K562 (cell line): Measurements from ENCODE around the gene SPATS2L.

ENCODE experiments used
- ATF7 ChIP-seq: fragments of 450-650 bp; IDR thresholded peaks from 2 replicates; pipeline ENCODE4 v1.7.1; 2014; ENCODE audit warnings: mild to moderate bottlenecking, moderate library complexity
- EZH2 ChIP-seq: IDR thresholded peaks from 2 replicates; pipeline ENCODE4 v1.6.1; 2012; ENCODE audit warnings: low read depth, mild to moderate bottlenecking, inconsistent platforms, low read length, borderline replicate concordance
- NFRKB ChIP-seq: fragments of 450-650 bp; IDR thresholded peaks from 2 replicates; pipeline ENCODE4 v1.6.1; 2016; ENCODE audit warnings: low read depth
- POLR2A ChIP-seq: fragments of 450-650 bp; conservative IDR thresholded peaks from 2 replicates; pipeline ENCODE4 v1.6.1; 2016
- POLR2AphosphoS5 ChIP-seq: IDR thresholded peaks from 2 replicates; pipeline ENCODE4 v1.6.1; 2011; ENCODE audit warnings: mild to moderate bottlenecking, low read depth, low read length, moderate library complexity; ENCODE audit not compliant: control insufficient read depth, insufficient read depth
- SREBF2 ChIP-seq: sonication (generic); formaldehyde crosslinking; IDR thresholded peaks from 2 replicates; pipeline ENCODE4 v1.4.0; 2020; ENCODE audit warnings: mild to moderate bottlenecking, missing genetic modification reagents
- ZBTB7A ChIP-seq: IDR thresholded peaks from 2 replicates; pipeline ENCODE4 v1.6.1; 2011; ENCODE audit warnings: low read depth, mild to moderate bottlenecking, low read length, moderate library complexity, borderline replicate concordance; ENCODE audit not compliant: control insufficient read depth
- TF ChIP-seq, protein P1 (sequence below), 3 experiments: IDR thresholded peaks in 2 of 3; conservative IDR thresholded peaks in 1 of 3; 2 replicates each; pipeline ENCODE4 v1.5.1; 2011 to 2012; ENCODE audit warnings: low read length in 3 of 3, mild to moderate bottlenecking in 3 of 3, control low read depth in 2 of 3, improper control_type of control experiment in 1 of 3, inconsistent platforms in 1 of 3, low read depth in 1 of 3, mixed read lengths in 1 of 3, moderate library complexity in 1 of 3; ENCODE audit not compliant: insufficient read depth in 2 of 3
- TF ChIP-seq, protein P2 (sequence below): sonication (generic); formaldehyde crosslinking; IDR thresholded peaks from 2 replicates; pipeline ENCODE4 v1.8.1; 2023; ENCODE audit warnings: mild to moderate bottlenecking, missing genetic modification reagents

DNA sequence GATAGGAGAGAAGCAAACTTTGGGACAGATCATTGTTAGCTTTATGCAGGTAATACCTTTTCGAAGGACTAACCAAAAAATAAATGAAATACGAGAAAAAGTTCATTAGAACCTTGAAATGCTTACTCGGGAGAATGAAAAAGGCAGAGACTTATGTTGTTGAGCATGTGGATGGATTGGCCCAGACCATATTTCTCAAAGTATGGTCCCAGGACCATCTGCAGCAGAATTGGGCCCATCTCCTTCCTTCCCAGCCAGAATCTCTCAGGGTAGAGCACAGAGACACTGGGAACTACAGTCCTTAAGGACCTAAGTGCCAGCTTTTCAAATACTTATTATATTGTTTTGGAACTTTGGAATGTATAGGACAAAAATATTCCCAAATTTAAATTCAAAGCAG lies 152.6 kb downstream of the SPATS2L start:
- TF ChIP-seq NFRKB (no peak), ZBTB7A (no peak), SREBF2 (CRISPR knock-in tag) (no peak), EZH2 (no peak), POLR2A (no peak), POLR2AphosphoS5 (no peak), ATF7 (no peak)
- TF ChIP-seq, protein P1, sequence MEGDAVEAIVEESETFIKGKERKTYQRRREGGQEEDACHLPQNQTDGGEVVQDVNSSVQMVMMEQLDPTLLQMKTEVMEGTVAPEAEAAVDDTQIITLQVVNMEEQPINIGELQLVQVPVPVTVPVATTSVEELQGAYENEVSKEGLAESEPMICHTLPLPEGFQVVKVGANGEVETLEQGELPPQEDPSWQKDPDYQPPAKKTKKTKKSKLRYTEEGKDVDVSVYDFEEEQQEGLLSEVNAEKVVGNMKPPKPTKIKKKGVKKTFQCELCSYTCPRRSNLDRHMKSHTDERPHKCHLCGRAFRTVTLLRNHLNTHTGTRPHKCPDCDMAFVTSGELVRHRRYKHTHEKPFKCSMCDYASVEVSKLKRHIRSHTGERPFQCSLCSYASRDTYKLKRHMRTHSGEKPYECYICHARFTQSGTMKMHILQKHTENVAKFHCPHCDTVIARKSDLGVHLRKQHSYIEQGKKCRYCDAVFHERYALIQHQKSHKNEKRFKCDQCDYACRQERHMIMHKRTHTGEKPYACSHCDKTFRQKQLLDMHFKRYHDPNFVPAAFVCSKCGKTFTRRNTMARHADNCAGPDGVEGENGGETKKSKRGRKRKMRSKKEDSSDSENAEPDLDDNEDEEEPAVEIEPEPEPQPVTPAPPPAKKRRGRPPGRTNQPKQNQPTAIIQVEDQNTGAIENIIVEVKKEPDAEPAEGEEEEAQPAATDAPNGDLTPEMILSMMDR (IDR thresholded peaks at IDR 0.05 in 2 of 3, conservative IDR thresholded peaks at IDR 0.05 in 1 of 3; ENCODE audit: insufficient read depth in 2 of 3, low read depth in 1 of 3, low read length in 3 of 3) = no peak
- TF ChIP-seq, protein P2, sequence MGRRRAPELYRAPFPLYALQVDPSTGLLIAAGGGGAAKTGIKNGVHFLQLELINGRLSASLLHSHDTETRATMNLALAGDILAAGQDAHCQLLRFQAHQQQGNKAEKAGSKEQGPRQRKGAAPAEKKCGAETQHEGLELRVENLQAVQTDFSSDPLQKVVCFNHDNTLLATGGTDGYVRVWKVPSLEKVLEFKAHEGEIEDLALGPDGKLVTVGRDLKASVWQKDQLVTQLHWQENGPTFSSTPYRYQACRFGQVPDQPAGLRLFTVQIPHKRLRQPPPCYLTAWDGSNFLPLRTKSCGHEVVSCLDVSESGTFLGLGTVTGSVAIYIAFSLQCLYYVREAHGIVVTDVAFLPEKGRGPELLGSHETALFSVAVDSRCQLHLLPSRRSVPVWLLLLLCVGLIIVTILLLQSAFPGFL (CRISPR knock-in tag) = no peak
